IPS-20b (cell line): ENCODE results near the gene INAVA.

Experiments used
- H3K27ac ChIP-seq: one replicate; pipeline ENCODE4 v1.5.1; 2013; ENCODE audit warnings: low read length
- H3K27me3 ChIP-seq: 2 replicates; pipeline ENCODE4 v1.6.1; 2013; ENCODE audit warnings: mild to moderate bottlenecking, low read length, inconsistent platforms; ENCODE audit not compliant: insufficient read depth
- H3K36me3 ChIP-seq: 2 replicates; pipeline ENCODE4 v1.6.1; 2013; ENCODE audit warnings: low read depth, mild to moderate bottlenecking, inconsistent platforms, low read length, moderate library complexity; ENCODE audit not compliant: insufficient read depth
- H3K4me1 ChIP-seq: 2 replicates; pipeline ENCODE4 v1.6.1; 2013; ENCODE audit warnings: mild to moderate bottlenecking, control low read depth, inconsistent platforms, low read length, moderate library complexity; ENCODE audit not compliant: insufficient read depth
- H3K4me3 ChIP-seq: 2 replicates; pipeline ENCODE4 v1.5.1; 2013; ENCODE audit warnings: mild to moderate bottlenecking, low read length, inconsistent platforms
- H3K9ac ChIP-seq: 2 replicates; pipeline ENCODE4 v1.6.1; 2013; ENCODE audit warnings: low read depth, mild to moderate bottlenecking, inconsistent platforms, low read length, moderate library complexity
- H3K9me3 ChIP-seq: 2 replicates; pipeline ENCODE4 v1.6.1; 2013; ENCODE audit warnings: mild to moderate bottlenecking, low read depth, low read length, inconsistent platforms; ENCODE audit not compliant: insufficient read depth

The INAVA gene

DNA sequence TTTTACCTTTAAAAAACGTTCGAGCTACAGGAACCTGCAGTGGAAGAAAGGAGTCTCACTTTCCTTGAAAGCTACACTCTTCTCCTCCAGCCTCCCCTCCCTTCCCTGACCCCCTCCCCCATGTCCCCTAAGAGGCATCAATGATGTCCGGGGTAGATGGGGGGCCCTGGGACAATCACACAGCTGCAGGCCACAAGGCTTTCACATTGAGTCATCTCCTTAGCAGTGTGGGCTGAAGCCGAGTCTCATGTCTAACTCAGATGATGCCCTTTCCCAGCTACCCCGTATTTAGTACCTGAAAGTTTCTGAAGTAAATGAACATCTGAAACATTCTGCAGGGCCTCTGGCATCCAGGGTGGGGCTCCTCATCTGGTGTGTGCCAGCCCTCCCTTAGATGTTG is 28.2 kb upstream of the INAVA start:
- Histone ChIP-seq H3K27me3 (no peaks in the 10 kb centered on the region), H3K4me1 (no peaks in the 10 kb centered on the region), H3K9me3 (no peaks in the 10 kb centered on the region), H3K36me3 (peaks cover 5% of the 10 kb centered on the region; the same call in 1 of the 2 replicates), H3K27ac (no peak overlapping the region), H3K9ac (no peak overlapping the region), H3K4me3 (no peak overlapping the region)

DNA sequence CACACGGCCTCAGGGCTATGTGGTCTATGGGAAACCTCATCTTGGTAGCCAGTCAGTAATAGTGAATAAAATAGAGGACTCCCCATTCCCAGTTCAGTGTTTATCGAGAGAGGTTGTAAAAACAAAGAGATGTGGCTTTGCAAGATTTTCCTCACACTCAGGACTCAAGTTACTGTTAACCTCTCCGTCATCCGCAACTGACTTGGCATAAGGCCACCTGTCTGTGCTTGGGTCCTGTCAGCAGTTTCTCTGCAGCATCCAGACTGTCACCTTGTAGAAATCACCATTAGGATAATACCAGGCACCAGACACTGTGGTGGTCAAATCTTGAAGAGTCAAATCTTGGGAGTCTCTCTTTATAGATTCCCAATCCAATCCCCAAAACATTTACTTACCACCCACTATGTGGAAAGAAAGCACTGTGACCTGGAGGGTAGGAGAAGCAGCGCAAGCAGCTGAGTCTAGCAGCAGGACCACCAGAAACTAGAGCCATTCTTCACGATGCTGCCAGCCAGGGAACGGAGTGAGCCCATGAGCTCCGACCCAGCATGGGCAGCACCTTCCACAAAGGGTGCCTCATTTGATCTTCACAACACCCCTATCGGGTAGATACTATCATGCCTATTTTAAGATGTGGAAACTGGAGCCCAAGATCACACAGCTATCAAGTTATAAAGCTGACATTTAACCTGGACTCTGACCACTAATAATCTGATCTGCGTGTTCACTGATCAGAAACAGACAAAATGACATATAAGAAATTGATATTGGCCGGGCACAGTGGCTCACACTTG is 27.5 kb upstream of the INAVA start:
- Histone ChIP-seq H3K27ac (no peak overlapping the region), H3K4me1 (no peaks in the 10 kb centered on the region), H3K9ac (no peak overlapping the region), H3K4me3 (no peak overlapping the region), H3K9me3 (no peaks in the 10 kb centered on the region), H3K27me3 (no peaks in the 10 kb centered on the region), H3K36me3 (peaks cover 5% of the 10 kb centered on the region; the same call in 1 of the 2 replicates)

DNA sequence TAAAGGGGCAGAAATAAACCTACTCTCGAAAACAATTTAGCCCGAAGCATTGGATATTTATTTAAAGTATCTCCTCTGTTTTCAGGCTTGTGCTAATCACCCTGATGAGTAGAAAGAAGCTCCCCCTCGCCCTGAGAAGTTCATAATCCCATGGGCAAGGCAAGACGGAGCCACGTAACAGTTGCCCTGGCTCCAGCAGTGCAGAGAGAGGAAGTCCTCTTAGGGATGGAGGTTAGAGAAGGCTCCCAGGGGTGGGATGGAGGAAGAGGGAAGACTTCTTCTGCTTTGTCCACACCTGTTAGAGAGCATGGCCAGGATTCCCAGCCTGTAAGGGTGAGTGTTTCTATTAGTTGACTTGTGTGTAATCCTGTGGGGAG is 25.3 kb upstream of the INAVA start:
- H3K9ac ChIP-seq, result no peak overlapping the region
- H3K27ac ChIP-seq, result no peak overlapping the region
- no peaks in the 10 kb centered on the region for H3K9me3 ChIP-seq
- H3K36me3 ChIP-seq, result no peaks in the 10 kb centered on the region
- no peaks in the 10 kb centered on the region for H3K4me1 ChIP-seq
- peaks cover 7% of the 10 kb centered on the region; the same call in 1 of the 2 replicates for H3K27me3 ChIP-seq
- H3K4me3 ChIP-seq, result no peak overlapping the region

DNA sequence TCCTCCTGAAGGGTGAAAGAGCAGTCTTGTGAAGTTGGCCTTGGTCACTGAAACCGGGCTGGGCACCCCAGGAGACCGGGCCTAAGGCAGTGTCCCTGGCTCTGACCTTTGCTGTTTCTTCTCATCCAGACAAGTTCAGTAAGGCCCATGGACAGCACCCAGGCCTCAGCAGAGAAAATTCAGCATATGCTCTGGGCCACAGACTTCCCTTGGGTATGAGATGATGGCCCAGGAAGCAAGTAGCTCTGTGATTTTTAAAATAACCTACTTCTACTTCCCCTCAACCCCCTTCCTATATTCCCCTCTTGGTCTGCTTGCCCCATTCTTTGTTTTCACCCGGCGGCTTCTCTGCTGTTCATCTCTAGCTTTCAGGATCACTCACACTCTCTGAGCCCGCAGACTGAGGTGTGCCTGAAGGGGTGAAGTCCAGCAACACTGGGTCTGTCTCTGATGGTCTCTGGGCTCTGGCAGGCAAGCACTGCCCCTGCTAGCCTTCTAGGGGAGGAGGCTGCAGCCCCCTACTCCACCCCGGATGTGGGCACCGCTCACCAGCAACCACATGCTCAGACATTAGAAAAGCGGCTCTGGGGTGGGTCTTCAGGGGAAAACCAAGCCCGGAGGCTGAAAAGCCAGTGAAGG is 24.8 kb upstream of the INAVA start:
- Histone ChIP-seq H3K4me1 (no peaks in the 10 kb centered on the region), H3K4me3 (no peak overlapping the region), H3K36me3 (no peaks in the 10 kb centered on the region), H3K9ac (no peak overlapping the region), H3K27me3 (peaks cover 12% of the 10 kb centered on the region; the same call in 1 of the 2 replicates), H3K27ac (no peak overlapping the region), H3K9me3 (no peaks in the 10 kb centered on the region)

DNA sequence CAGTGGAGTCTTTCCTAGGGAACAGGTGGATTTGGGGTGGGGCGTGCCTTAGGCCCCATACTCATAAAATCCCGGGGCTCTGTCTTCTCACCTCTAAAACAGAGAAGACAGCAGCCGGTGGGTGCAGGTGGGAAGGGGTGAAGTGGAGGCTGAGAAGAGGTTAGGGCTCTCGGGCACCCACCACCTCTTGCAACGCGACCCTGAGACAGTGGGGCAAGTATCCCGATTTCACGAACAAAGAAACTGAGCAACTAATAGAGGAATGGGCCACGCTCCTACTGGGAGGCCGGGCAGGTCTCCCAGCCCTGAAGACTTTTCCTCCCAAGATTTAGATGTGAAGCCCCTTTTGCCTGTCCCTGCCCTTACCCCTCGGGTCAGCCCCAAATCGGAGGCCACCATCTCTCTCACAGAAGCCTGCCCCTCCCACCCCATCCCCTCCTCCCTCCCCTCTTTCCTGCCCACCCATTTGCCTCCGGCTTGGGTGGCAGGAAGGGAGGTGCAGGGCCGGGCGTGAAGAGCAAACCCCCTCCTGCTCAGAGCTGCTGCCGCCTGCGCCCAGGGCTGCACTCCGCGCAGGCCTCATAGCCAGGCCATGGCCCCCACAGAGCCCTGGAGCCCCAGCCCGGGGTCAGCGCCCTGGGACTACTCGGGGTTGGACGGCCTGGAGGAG is 22.1 kb upstream of the INAVA start, which contains the start of gene GPR25:
TSS of gene GPR25 (plus strand) at position 536 of the 670 bp plus-strand sequence. CDS start at position 593, 57 bp downstream.
- no peak within 1 kb of the TSS for H3K9ac ChIP-seq
- no peaks in the 10 kb centered on the region; the same call in 1 of the 2 replicates for H3K4me1 ChIP-seq
- no peak within 1 kb of the TSS for H3K27ac ChIP-seq
- peaks cover 12% of the 10 kb centered on the region; the same call in 1 of the 2 replicates for H3K27me3 ChIP-seq
- H3K4me3 ChIP-seq, result no peak within 1 kb of the TSS
- H3K36me3 ChIP-seq, result no peaks in the 10 kb centered on the region
- H3K9me3 ChIP-seq, result no peaks in the 10 kb centered on the region

DNA sequence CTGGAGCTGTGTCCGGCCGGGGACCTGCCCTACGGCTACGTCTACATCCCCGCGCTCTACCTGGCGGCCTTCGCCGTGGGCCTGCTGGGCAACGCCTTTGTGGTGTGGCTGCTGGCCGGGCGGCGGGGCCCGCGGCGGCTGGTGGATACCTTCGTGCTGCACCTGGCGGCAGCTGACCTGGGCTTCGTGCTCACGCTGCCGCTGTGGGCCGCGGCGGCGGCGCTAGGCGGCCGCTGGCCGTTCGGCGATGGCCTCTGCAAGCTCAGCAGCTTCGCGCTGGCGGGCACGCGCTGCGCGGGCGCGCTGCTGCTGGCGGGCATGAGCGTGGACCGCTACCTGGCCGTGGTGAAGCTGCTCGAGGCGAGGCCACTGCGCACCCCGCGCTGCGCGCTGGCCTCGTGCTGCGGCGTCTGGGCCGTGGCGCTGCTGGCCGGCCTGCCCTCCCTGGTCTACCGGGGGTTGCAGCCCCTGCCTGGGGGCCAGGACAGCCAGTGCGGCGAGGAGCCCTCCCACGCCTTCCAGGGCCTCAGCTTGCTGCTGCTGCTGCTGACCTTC is 21.5 kb upstream of the INAVA start:
- Histone ChIP-seq H3K9ac (no peak overlapping the region), H3K9me3 (no peaks in the 10 kb centered on the region), H3K27ac (no peak overlapping the region), H3K27me3 (peaks cover 12% of the 10 kb centered on the region; the same call in 1 of the 2 replicates), H3K4me1 (no peaks in the 10 kb centered on the region; the same call in 1 of the 2 replicates), H3K4me3 (no peak overlapping the region), H3K36me3 (no peaks in the 10 kb centered on the region)

DNA sequence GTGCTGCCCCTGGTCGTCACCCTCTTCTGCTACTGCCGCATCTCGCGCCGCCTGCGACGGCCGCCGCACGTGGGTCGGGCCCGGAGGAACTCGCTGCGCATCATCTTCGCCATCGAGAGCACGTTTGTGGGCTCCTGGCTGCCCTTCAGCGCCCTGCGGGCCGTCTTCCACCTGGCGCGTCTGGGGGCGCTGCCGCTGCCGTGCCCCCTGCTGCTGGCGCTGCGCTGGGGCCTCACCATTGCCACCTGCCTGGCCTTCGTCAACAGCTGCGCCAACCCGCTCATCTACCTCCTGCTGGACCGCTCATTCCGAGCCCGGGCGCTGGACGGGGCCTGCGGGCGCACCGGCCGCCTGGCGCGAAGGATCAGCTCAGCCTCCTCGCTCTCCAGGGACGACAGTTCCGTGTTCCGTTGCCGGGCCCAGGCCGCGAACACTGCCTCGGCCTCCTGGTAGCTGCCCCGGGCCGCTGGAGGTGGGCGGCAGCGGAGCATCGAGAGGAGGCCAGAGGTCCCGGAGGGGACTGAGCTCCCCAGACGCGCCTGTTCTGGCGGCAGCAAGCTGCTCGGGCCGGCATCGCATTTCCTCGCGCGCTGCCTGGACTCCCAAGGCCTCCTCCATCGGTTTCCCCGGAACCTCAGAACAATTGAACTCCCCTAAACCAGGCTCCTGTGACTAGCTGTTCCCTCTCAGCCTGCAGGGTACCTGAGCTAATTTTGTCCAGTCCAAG is 20.9 kb upstream of the INAVA start:
- H3K27me3 ChIP-seq, result peaks cover 12% of the 10 kb centered on the region; the same call in 1 of the 2 replicates
- no peaks in the 10 kb centered on the region for H3K9me3 ChIP-seq
- H3K36me3 ChIP-seq, result no peaks in the 10 kb centered on the region
- no peak overlapping the region for H3K27ac ChIP-seq
- no peaks in the 10 kb centered on the region; the same call in 1 of the 2 replicates for H3K4me1 ChIP-seq
- H3K9ac ChIP-seq, result no peak overlapping the region
- H3K4me3 ChIP-seq, result no peak overlapping the region

DNA sequence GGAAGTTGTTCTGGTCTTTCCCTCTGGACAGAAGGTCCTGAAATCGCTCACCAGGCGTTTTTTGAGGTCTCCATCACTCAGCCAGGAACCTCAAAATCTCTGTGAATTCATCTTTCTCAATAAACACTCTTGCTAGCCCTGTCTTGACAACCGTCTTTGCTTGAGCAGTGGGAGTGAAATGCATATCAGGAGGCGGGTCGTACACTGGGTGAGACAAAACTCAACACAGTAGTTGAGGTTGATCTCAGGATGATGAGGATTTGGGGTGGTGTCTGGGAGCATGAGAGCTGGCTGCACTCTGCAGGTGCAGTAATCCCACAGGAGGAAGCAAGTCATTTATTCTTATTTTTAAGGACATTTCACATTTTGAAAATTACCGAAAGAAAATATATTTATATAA is 20.0 kb upstream of the INAVA start:
- Histone ChIP-seq H3K4me1 (no peaks in the 10 kb centered on the region; the same call in 1 of the 2 replicates), H3K4me3 (no peak overlapping the region), H3K36me3 (no peaks in the 10 kb centered on the region), H3K27ac (no peak overlapping the region), H3K9ac (no peak overlapping the region), H3K27me3 (peaks cover 12% of the 10 kb centered on the region; the same call in 1 of the 2 replicates), H3K9me3 (no peaks in the 10 kb centered on the region)

DNA sequence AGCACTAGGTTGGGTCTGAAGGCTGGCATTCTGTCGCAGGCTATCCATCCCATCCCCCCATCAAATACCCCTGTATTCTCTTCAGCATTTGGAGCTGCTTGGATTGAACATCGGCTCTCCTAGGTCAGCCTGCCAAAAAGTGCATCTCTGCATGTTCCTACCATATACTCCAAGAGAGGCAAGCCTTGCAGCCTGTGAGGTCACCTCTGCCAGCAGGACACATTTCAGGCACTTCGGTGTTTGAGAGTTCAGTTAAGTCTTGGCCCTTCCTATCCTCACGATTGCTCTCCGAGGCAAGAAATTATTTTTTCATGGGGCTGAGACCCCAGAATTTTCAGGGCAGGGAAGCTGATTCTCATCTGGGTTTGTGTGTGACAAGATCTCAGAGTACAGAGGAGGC is 19.3 kb upstream of the INAVA start:
- Histone ChIP-seq H3K9me3 (no peaks in the 10 kb centered on the region), H3K36me3 (no peaks in the 10 kb centered on the region), H3K4me1 (no peaks in the 10 kb centered on the region; the same call in 1 of the 2 replicates), H3K4me3 (no peak overlapping the region), H3K9ac (no peak overlapping the region), H3K27ac (no peak overlapping the region), H3K27me3 (peaks cover 12% of the 10 kb centered on the region; the same call in 1 of the 2 replicates)

DNA sequence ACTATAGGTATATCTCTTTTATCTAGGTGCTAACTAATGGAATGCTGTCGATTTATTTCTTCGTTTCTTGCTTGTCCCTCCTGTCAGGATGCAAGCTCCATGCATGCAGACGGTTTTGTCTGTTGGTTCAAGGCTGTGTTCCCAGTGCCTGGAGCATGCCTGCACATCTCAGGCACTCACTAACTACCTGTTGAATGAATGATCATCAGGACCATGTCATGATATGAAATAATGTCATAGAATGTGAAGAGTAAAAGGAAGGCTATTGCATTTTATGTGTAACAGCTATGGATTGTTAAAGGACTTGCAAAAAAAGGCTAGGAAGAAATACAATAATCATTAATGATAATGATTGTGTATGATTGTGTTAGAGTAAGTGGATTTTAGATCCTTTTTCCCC is 17.7 kb upstream of the INAVA start:
- H3K36me3 ChIP-seq, result no peaks in the 10 kb centered on the region

More for the DNA sequence above, 17.7 kb upstream of the INAVA start:
- H3K4me3 ChIP-seq, result no peak overlapping the region
- H3K9ac ChIP-seq, result no peak overlapping the region
- H3K27me3 ChIP-seq, result peaks cover 12% of the 10 kb centered on the region; the same call in 1 of the 2 replicates
- H3K4me1 ChIP-seq, result no peaks in the 10 kb centered on the region; the same call in 1 of the 2 replicates
- H3K27ac ChIP-seq, result no peak overlapping the region
- no peaks in the 10 kb centered on the region for H3K9me3 ChIP-seq
